IPS-18c (cell line): ENCODE data around the gene CERS6.

ENCODE experiments used
- H3K4me3 ChIP-seq: 2 replicates; pipeline ENCODE4 v1.7.0; 2013; ENCODE audit warnings: low read depth, mild to moderate bottlenecking, low read length, moderate library complexity; ENCODE audit not compliant: insufficient read depth
- H3K9me3 ChIP-seq: one replicate; pipeline ENCODE4 v1.6.1; 2013; ENCODE audit warnings: mild to moderate bottlenecking, low read length, moderate library complexity; ENCODE audit not compliant: control insufficient read depth, insufficient read depth

The CERS6 gene

GRCh38 chr2:168565512-168565911, 109.4 kb downstream of the CERS6 start:
- Histone ChIP-seq H3K9me3 (no peaks in the 10 kb centered on the region), H3K4me3 (no peak overlapping the region)

GRCh38 chr2:168566974-168567665, 111.0 kb downstream of the CERS6 start:
- no peak overlapping the region for H3K4me3 ChIP-seq
- no peaks in the 10 kb centered on the region for H3K9me3 ChIP-seq

GRCh38 chr2:168567836-168568235, 111.8 kb downstream of the CERS6 start:
- Histone ChIP-seq H3K4me3 (no peak overlapping the region), H3K9me3 (no peaks in the 10 kb centered on the region)

GRCh38 chr2:168568476-168569267, 112.6 kb downstream of the CERS6 start:
- no peak overlapping the region for H3K4me3 ChIP-seq
- H3K9me3 ChIP-seq = no peaks in the 10 kb centered on the region

- H3K9me3 ChIP-seq = no peaks in the 10 kb centered on the region
- H3K4me3 ChIP-seq = no peak overlapping the region
These were observed 115.0 kb downstream of the CERS6 start for GRCh38 chr2:168571061-168571460.

GRCh38 chr2:168573128-168573903, 117.2 kb downstream of the CERS6 start:
- Histone ChIP-seq H3K4me3 (no peak overlapping the region), H3K9me3 (no peaks in the 10 kb centered on the region)

GRCh38 chr2:168574856-168575630, 119.0 kb downstream of the CERS6 start:
- H3K9me3 ChIP-seq = no peaks in the 10 kb centered on the region
- no peak overlapping the region for H3K4me3 ChIP-seq

GRCh38 chr2:168577885-168578284, 121.8 kb downstream of the CERS6 start:
- no peaks in the 10 kb centered on the region for H3K9me3 ChIP-seq
- H3K4me3 ChIP-seq = no peak overlapping the region

GRCh38 chr2:168583064-168583709, 127.1 kb downstream of the CERS6 start:
- H3K9me3 ChIP-seq = no peaks in the 10 kb centered on the region

GRCh38 chr2:168583710-168584521, 127.8 kb downstream of the CERS6 start:
- H3K9me3 ChIP-seq = no peaks in the 10 kb centered on the region
- no peak overlapping the region for H3K4me3 ChIP-seq

More at GRCh38 chr2:168583064-168583709, 127.1 kb downstream of the CERS6 start:
- H3K4me3 ChIP-seq = no peak overlapping the region

- Histone ChIP-seq H3K9me3 (no peaks in the 10 kb centered on the region), H3K4me3 (no peak overlapping the region)
These were observed 128.8 kb downstream of the CERS6 start for GRCh38 chr2:168584911-168585310.

- H3K4me3 ChIP-seq = no peak overlapping the region
- H3K9me3 ChIP-seq = no peaks in the 10 kb centered on the region
These were observed 129.6 kb downstream of the CERS6 start for GRCh38 chr2:168585700-168586099.

GRCh38 chr2:168587307-168587706, 131.2 kb downstream of the CERS6 start:
- no peaks in the 10 kb centered on the region for H3K9me3 ChIP-seq
- H3K4me3 ChIP-seq = no peak overlapping the region

GRCh38 chr2:168589236-168590211, 133.5 kb downstream of the CERS6 start:
- no peaks in the 10 kb centered on the region for H3K9me3 ChIP-seq
- no peak overlapping the region for H3K4me3 ChIP-seq
